Measurements from ENCODE around the gene WWOX. TPM values are rescaled to one million over a fixed set of nuclear protein-coding genes. Genes with fewer than 3 reads are reported as not detected.

WWOX gene
- total and polyA plus RNA-seq, 2 donors (not counting 1 experiment from before 2014, with no cell fraction given): 10.5 to 42.3 TPM

DNA sequence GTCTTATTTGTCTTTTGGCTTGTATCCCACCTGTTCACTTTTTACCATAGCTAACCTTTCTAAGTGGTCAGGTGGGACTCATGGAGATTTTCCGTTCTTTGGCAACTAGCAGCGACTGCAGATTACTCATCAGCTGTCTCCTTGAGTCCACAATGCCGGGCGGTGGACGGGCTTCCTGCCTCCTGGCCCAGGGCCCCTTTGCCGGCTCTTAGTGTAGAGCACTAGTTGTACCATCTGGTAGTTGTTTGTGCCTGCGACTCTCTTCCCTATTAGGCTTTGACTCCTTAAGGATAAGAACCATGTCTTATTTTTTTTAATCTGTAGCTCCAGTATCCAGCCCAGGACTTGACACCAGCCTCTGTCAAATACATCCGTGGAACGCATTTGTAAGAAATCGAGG lies 399.9 kb downstream of the WWOX start:
- Histone ChIP-seq H2AFZ (ENCODE audit: insufficient read depth, low read depth, low read length, poor library complexity, severe bottlenecking) (no peak overlapping the region), H3K4me1 (ENCODE audit: control insufficient read depth in 2 of 2, insufficient read depth in 2 of 2, low read length in 2 of 2) (no peaks in the 10 kb centered on the region), H3K4me3 (ENCODE audit: control extremely low read depth in 1 of 5, extremely low read depth in 1 of 5, insufficient read depth in 1 of 5, low read depth in 2 of 5, low read length in 4 of 5) (no peak overlapping the region), H3K79me2 (ENCODE audit: control insufficient read depth, insufficient read depth, low read length) (no peaks in the 10 kb centered on the region), H3K27ac (ENCODE audit: low read length in 2 of 2) (no peak overlapping the region), H3K4me2 (replicated peaks; ENCODE audit: low read depth, low read length, poor library complexity, severe bottlenecking) (no peak overlapping the region), H3K9ac (ENCODE audit: low read length) (no peak overlapping the region), H3K36me3 (replicated peaks in 1 of 2; ENCODE audit: control extremely low read depth in 1 of 2, control insufficient read depth in 1 of 2, extremely low read depth in 1 of 2, insufficient read depth in 2 of 2, low read length in 1 of 2) (no peaks in the 10 kb centered on the region), H3K27me3 (replicated peaks in 1 of 4; ENCODE audit: control extremely low read depth in 1 of 4, control insufficient read depth in 3 of 4, insufficient read depth in 4 of 4, low read length in 3 of 4) (no peaks in the 10 kb centered on the region), H3K9me3 (ENCODE audit: control extremely low read depth in 1 of 3, control insufficient read depth in 2 of 3, insufficient read depth in 1 of 3, low read length in 2 of 3) (no peaks in the 10 kb centered on the region), H4K20me1 (ENCODE audit: control insufficient read depth, insufficient read depth, low read length, poor library complexity, severe bottlenecking) (no peaks in the 10 kb centered on the region)
- POLR2A ChIA-PET: no interaction called here
- intact Hi-C loops (cut with micrococcal nuclease): no loop called here
- 100% methylated on average over 1 of the region's 10 CpGs for WGBS (ENCODE audit: insufficient coverage)
- TF ChIP-seq EZH2 (IDR thresholded peaks at IDR 0.05; ENCODE audit: borderline replicate concordance, insufficient read depth, low read depth, low read length, poor library complexity, severe bottlenecking): no peak
- TF ChIP-seq, protein P1, sequence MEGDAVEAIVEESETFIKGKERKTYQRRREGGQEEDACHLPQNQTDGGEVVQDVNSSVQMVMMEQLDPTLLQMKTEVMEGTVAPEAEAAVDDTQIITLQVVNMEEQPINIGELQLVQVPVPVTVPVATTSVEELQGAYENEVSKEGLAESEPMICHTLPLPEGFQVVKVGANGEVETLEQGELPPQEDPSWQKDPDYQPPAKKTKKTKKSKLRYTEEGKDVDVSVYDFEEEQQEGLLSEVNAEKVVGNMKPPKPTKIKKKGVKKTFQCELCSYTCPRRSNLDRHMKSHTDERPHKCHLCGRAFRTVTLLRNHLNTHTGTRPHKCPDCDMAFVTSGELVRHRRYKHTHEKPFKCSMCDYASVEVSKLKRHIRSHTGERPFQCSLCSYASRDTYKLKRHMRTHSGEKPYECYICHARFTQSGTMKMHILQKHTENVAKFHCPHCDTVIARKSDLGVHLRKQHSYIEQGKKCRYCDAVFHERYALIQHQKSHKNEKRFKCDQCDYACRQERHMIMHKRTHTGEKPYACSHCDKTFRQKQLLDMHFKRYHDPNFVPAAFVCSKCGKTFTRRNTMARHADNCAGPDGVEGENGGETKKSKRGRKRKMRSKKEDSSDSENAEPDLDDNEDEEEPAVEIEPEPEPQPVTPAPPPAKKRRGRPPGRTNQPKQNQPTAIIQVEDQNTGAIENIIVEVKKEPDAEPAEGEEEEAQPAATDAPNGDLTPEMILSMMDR (IDR thresholded peaks at IDR 0.05): no peak
- CTCF ChIA-PET: interaction anchor here (1.7 kb wide), 1 partner anchor 271 kb away, joined by 5 read pairs; no protein-coding TSS in a partner anchor
- H3K9me3 Mint-ChIP-seq (ENCODE audit: insufficient read depth): no peaks in the 10 kb centered on the region
- DNase-seq: no peak
- H3K27ac Mint-ChIP-seq: no peak overlapping the region
- H3K27me3 Mint-ChIP-seq: no peaks in the 10 kb centered on the region
- ATAC-seq (ENCODE audit: low read depth): no peak
- no peaks in the 10 kb centered on the region for H3K4me1 Mint-ChIP-seq
- H3K4me3 Mint-ChIP-seq: no peak overlapping the region

DNA sequence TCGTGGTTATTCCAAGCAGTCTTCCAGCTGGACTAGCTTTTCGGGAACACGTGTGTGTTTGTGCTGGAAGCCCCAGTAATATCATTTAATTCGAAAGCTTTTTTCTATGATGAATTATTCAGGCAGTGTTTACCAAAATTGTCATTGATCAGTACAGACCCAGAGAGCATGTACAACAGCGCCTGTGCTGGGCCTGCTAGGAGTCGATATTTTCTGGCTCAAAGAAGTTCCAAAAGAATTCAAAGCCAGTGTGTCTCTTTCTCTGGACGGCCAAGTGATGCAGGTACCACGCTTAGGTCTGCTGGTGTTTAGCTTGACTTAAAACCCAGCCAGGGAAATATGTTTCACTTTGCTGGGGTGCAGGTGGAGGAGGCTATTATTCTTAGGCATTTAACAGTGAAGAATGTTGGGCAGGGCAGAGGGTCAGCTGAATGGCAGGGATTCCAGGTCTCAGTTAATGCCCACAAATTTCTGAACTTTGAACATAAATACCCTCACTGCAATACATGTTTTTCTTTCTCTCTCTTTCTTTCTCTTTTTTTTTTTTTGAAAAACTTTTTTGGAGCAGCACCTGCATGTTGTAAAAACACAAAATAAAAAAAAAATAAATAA lies 401.3 kb downstream of the WWOX start:
- H3K4me1 ChIP-seq (ENCODE audit: control insufficient read depth in 2 of 2, insufficient read depth in 2 of 2, low read length in 2 of 2): no peaks in the 10 kb centered on the region
- ATAC-seq (ENCODE audit: low read depth) (no peak), DNase-seq (no peak)
- Mint-ChIP-seq H3K9me3 (ENCODE audit: insufficient read depth) (no peaks in the 10 kb centered on the region), H3K27ac (no peak overlapping the region), H3K4me3 (no peak overlapping the region), H3K4me1 (no peaks in the 10 kb centered on the region), H3K27me3 (no peaks in the 10 kb centered on the region)
- no peak overlapping the region for H3K27ac ChIP-seq (ENCODE audit: low read length in 2 of 2)
- no peak for TF ChIP-seq EZH2 (IDR thresholded peaks at IDR 0.05; ENCODE audit: borderline replicate concordance, insufficient read depth, low read depth, low read length, poor library complexity, severe bottlenecking)
- TF ChIP-seq, protein P1 (IDR thresholded peaks at IDR 0.05): no peak
- H3K9ac ChIP-seq (ENCODE audit: low read length): no peak overlapping the region
- H3K79me2 ChIP-seq (ENCODE audit: control insufficient read depth, insufficient read depth, low read length): no peaks in the 10 kb centered on the region
- H3K36me3 ChIP-seq (replicated peaks in 1 of 2; ENCODE audit: control extremely low read depth in 1 of 2, control insufficient read depth in 1 of 2, extremely low read depth in 1 of 2, insufficient read depth in 2 of 2, low read length in 1 of 2): no peaks in the 10 kb centered on the region
- no peak overlapping the region for H2AFZ ChIP-seq (ENCODE audit: insufficient read depth, low read depth, low read length, poor library complexity, severe bottlenecking)
- ChIA-PET CTCF (interaction anchor here (1.0 to 1.5 kb wide), 2 partner anchors 10 to 270 kb away, joined by 3 to 6 read pairs; no protein-coding TSS in a partner anchor), POLR2A (no interaction called here)
- no peaks in the 10 kb centered on the region for H4K20me1 ChIP-seq (ENCODE audit: control insufficient read depth, insufficient read depth, low read length, poor library complexity, severe bottlenecking)
- no peak overlapping the region for H3K4me3 ChIP-seq (ENCODE audit: control extremely low read depth in 1 of 5, extremely low read depth in 1 of 5, insufficient read depth in 1 of 5, low read depth in 2 of 5, low read length in 4 of 5)
- H3K9me3 ChIP-seq (ENCODE audit: control extremely low read depth in 1 of 3, control insufficient read depth in 2 of 3, insufficient read depth in 1 of 3, low read length in 2 of 3): no peaks in the 10 kb centered on the region
- intact Hi-C loops (cut with micrococcal nuclease): no loop called here
- 98% methylated on average over 6 of the region's 8 CpGs for whole genome bisulfite sequencing (ENCODE audit: insufficient coverage)
- no peak overlapping the region for H3K4me2 ChIP-seq (replicated peaks; ENCODE audit: low read depth, low read length, poor library complexity, severe bottlenecking)
- H3K27me3 ChIP-seq (replicated peaks in 1 of 4; ENCODE audit: control extremely low read depth in 1 of 4, control insufficient read depth in 3 of 4, insufficient read depth in 4 of 4, low read length in 3 of 4): no peaks in the 10 kb centered on the region
